ENCODE data around the gene ZSCAN5B. TPM values are rescaled to one million over a fixed set of nuclear protein-coding genes. Genes with fewer than 3 reads are reported as not detected.
A peak's percentile ranks its signal among the peaks of the same experiment; 100 is the strongest.

The ZSCAN5B gene
- polyA plus RNA-seq, 2 of the 4 experiments (the other 2 are of a cell fraction), result not detected

GRCh38 chr19:56174550-56174949 lies 23.0 kb downstream of the ZSCAN5B start:
- FAIRE-seq (no peak), ATAC-seq (peak; percentile 40; a peak in 5 of 6 replicates), DNase-seq (ENCODE audit: low read depth in 1 of 2, low spot score in 1 of 2) (peak in 1 of 2 experiments; percentile 25)
- no peak overlapping the region for H3K4me3 ChIP-seq
- 18% methylated on average over 11 of the region's 11 CpGs for WGBS (ENCODE audit: missing lambda C conversion rate)
- H3K4me2 ChIP-seq, result 0 out of 3 replicates have a peak overlapping the region, but pooled peaks have one; percentile 21
- no peaks in the 10 kb centered on the region for H3K9me3 ChIP-seq
- TF ChIP-seq ELK1 (IDR thresholded peaks at IDR 0.05; ENCODE audit: low read depth, low read length) (no peak), HMGXB4 (CRISPR knock-in tag; IDR thresholded peaks at IDR 0.05; ENCODE audit: borderline replicate concordance) (no peak), ZFP36 (IDR thresholded peaks at IDR 0.05; ENCODE audit: borderline replicate concordance, partially characterized antibody) (no peak), RFX5 (IDR thresholded peaks at IDR 0.05) (no peak), HEYL (CRISPR knock-in tag; IDR thresholded peaks at IDR 0.05) (no peak), BHLHE40 (IDR thresholded peaks at IDR 0.05; ENCODE audit: low read depth, low read length) (no peak), EP300 (IDR thresholded peaks at IDR 0.05) (no peak)
- POLR2A ChIA-PET, result no interaction called here
- H3K27ac ChIP-seq, result no peak overlapping the region
- CTCF ChIA-PET, result interaction anchor here (1.1 to 2.3 kb wide), 3 partner anchors 19 to 98 kb away, joined by 3 to 9 read pairs (median 7); no protein-coding TSS in a partner anchor
- no peaks in the 10 kb centered on the region for H3K4me1 ChIP-seq

- Histone ChIP-seq H3K4me2 (no peak overlapping the region), H3K4me1 (no peaks in the 10 kb centered on the region), H3K27ac (no peak overlapping the region), H3K9me3 (no peaks in the 10 kb centered on the region), H3K4me3 (no peak overlapping the region)
- ATAC-seq, result 0 out of 6 replicates have a peak, but pooled peaks of 1 of the 2 experiments have one; percentile 11
- FAIRE-seq, result no peak
- ChIA-PET POLR2A (interaction anchor here (0.5 kb wide), 1 partner anchor 32 kb away, joined by 3 read pairs; no protein-coding TSS in a partner anchor), CTCF (interaction anchor here (0.8 to 1.2 kb wide), 4 partner anchors 19 to 113 kb away, joined by 3 to 5 read pairs (median 3); no protein-coding TSS in a partner anchor)
- DNase-seq (ENCODE audit: low read depth in 1 of 2, low spot score in 1 of 2), result no peak
- 27% methylated on average over 9 of the region's 9 CpGs for WGBS (ENCODE audit: missing lambda C conversion rate)
- TF ChIP-seq FOXS1 (CRISPR knock-in tag; IDR thresholded peaks at IDR 0.05) (no peak), TP53 (CRISPR knock-in tag; IDR thresholded peaks at IDR 0.05) (no peak), NPAS2 (CRISPR knock-in tag; IDR thresholded peaks at IDR 0.05; ENCODE audit: borderline replicate concordance) (no peak)
Measured at GRCh38 chr19:56174086-56174485, 23.5 kb downstream of the ZSCAN5B start.

DNA sequence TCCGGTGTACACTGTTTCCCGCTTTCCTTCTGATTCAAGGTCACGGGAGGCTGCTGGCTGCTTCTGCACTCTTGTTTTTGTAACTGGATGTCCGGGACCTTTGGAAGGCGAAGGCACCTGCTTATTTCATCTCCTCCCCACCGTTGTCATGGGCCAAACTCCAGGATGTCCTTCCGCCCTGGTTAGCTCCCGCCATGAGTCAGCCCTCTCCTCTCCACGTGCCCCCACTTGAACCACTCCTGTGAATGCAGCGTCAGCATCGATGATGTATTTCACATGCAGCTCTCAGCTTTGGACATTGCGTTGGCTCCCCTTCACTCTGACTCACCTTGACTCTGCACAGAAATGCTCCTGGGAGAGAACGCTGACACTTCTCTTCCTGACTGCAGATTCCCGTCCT lies 27.3 kb downstream of the ZSCAN5B start:
- H3K9me3 ChIP-seq, result no peaks in the 10 kb centered on the region; the same call in 2 of the 3 replicates
- FAIRE-seq, result no peak
- peak overlapping the region; percentile 29; the same call in 1 of the 3 replicates for H3K4me2 ChIP-seq
- ChIA-PET POLR2A (interaction anchor here (1.0 kb wide), 1 partner anchor 49 kb away, joined by 4 read pairs; the partner anchor contains the start of gene ZNF787), CTCF (interaction anchor here (0.7 to 2.1 kb wide), 4 partner anchors 9 to 170 kb away, joined by 3 to 7 read pairs (median 3); no protein-coding TSS in a partner anchor)
- no peak overlapping the region for H3K4me3 ChIP-seq
- H3K4me1 ChIP-seq, result no peaks in the 10 kb centered on the region
- TF ChIP-seq FOXS1 (CRISPR knock-in tag; IDR thresholded peaks at IDR 0.05) (no peak), ESRRA (IDR thresholded peaks at IDR 0.05; ENCODE audit: borderline replicate concordance, low read length) (no peak), MAFK (IDR thresholded peaks at IDR 0.05; ENCODE audit: partially characterized antibody) (peak; percentile 94), USF2 (IDR thresholded peaks at IDR 0.05) (peak; percentile 81)
- peak in 1 of 2 experiments; percentile 73 for DNase-seq (ENCODE audit: low read depth in 1 of 2, low spot score in 1 of 2)
- WGBS (ENCODE audit: missing lambda C conversion rate), result 36% methylated on average over 14 of the region's 14 CpGs
- peak; percentile 64 to 79 for ATAC-seq
- H3K27ac ChIP-seq, result no peak overlapping the region

DNA sequence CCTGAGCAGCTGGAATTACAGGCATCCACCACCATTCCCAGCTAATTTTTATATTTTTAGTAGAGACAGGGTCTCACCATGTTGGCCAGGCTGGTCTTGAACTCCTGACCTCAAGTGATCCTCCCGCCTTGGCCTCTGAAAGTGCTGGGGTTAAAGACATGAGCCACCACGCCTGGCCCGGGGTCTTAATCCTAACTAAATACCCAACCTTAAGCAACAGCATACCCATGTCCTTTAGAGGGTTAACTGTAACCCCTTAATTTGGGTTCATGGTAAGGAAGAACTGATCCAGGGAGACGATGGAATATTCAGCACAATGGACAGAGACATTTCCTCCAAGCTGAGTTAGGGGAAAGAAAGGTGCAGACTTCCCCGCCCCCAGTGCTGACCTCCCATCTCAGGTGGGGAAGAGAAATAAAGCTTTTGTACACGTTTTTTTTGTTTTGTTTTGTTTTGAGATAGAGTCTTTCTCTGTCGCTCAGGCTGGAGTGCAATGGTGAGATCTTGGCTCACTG lies 30.5 kb downstream of the ZSCAN5B start:
- no peak for FAIRE-seq
- no peak overlapping the region for H3K4me2 ChIP-seq
- no peak for DNase-seq (ENCODE audit: low read depth in 1 of 2, low spot score in 1 of 2)
- ChIA-PET POLR2A (no interaction called here), CTCF (interaction anchor here (1.1 to 1.8 kb wide), 4 partner anchors 12 to 166 kb away, joined by 3 to 5 read pairs (median 4); no protein-coding TSS in a partner anchor)
- 44% methylated on average over 7 of the region's 7 CpGs for WGBS (ENCODE audit: missing lambda C conversion rate)
- no peaks in the 10 kb centered on the region for H3K4me1 ChIP-seq
- ATAC-seq, result no peak
- no peaks in the 10 kb centered on the region; the same call in 2 of the 3 replicates for H3K9me3 ChIP-seq
- H3K4me3 ChIP-seq, result no peak overlapping the region
- no peak overlapping the region for H3K27ac ChIP-seq
- TF ChIP-seq RAD21 (conservative IDR thresholded peaks at IDR 0.05 in 1 of 2, IDR thresholded peaks at IDR 0.05 in 1 of 2) (no peak), CHD4 (IDR thresholded peaks at IDR 0.05; ENCODE audit: borderline replicate concordance) (no peak), HDAC2 (IDR thresholded peaks at IDR 0.05) (no peak), BCL3 (IDR thresholded peaks at IDR 0.05) (no peak), HMGXB4 (CRISPR knock-in tag; IDR thresholded peaks at IDR 0.05; ENCODE audit: borderline replicate concordance) (no peak), RCOR1 (IDR thresholded peaks at IDR 0.05; ENCODE audit: low read depth, low read length) (no peak), FOSB (CRISPR knock-in tag; IDR thresholded peaks at IDR 0.05) (no peak), PHF8 (IDR thresholded peaks at IDR 0.05; ENCODE audit: borderline replicate concordance, low read depth) (no peak), NR3C1 (IDR thresholded peaks at IDR 0.05) (no peak), HEYL (CRISPR knock-in tag; IDR thresholded peaks at IDR 0.05) (no peak)
